Thoracic aorta (tissue), 2 donors: Measurements from ENCODE around the gene UBR1. TPM values are rescaled to one million over a fixed set of nuclear protein-coding genes. Genes with fewer than 3 reads are reported as not detected.

Experiments
- ATAC-seq: fragments of 150-250 bp; one replicate; pipeline ENCODE4 v1.8.0; 2017; ENCODE audit warnings: low read depth; ENCODE audit not compliant: insufficient number of reproducible peaks, low FRiP score
- DNase-seq: peaks from one replicate; pipeline ENCODE4 v3.0.0-alpha.2; 2020; ENCODE audit warnings: low spot score
- H3K27ac ChIP-seq, 2 donors: fragments of 200-600 bp; sonication (generic); 1 replicate in 1 of 2; 2 replicates in 1 of 2; pipeline ENCODE4 v1.5.1; 2016; ENCODE audit warnings: mild to moderate bottlenecking in 2 of 2, moderate library complexity in 2 of 2
- H3K27me3 ChIP-seq: fragments of 200-600 bp; sonication (generic); replicated peaks from 2 replicates; pipeline ENCODE4 v1.6.0; 2016; ENCODE audit warnings: mild to moderate bottlenecking; ENCODE audit not compliant: insufficient read depth
- H3K36me3 ChIP-seq: fragments of 200-600 bp; sonication (generic); one replicate; pipeline ENCODE4 v1.5.1; 2016
- H3K4me1 ChIP-seq, 2 donors: fragments of 200-600 bp; sonication (generic); 1 replicate in 1 of 2; 2 replicates in 1 of 2; pipeline versions ENCODE4 v1.5.1 to v1.6.0; 2016; ENCODE audit warnings: low read depth in 2 of 2, mild to moderate bottlenecking in 1 of 2; ENCODE audit not compliant: control insufficient read depth in 1 of 2
- H3K4me3 ChIP-seq: fragments of 200-600 bp; sonication (generic); 2 replicates; pipeline ENCODE4 v1.5.1; 2016; ENCODE audit warnings: mild to moderate bottlenecking
- H3K9me3 ChIP-seq: fragments of 200-600 bp; sonication (generic); 2 replicates; pipeline ENCODE4 v1.5.1; 2016
- CTCF ChIP-seq: fragments of 200-600 bp; sonication (generic); IDR thresholded peaks from one replicate; pipeline ENCODE4 v1.5.1; 2019; ENCODE audit warnings: antibody characterized with exemption
- total RNA-seq, 2 donors: library from RNA; depleted of rRNA; stranded (reverse); fragments of >200 nt; gene quantifications; one replicate each; pipeline versions ENCODE4 v1.1.0 to v1.2.3, GENCODE V29; 2016

The UBR1 gene
- total RNA-seq, 2 donors from 2014 or later = 30.6 to 70.4 TPM

- TF ChIP-seq CTCF = no peak
- ATAC-seq = no peak
- DNase-seq = no peak
These were observed 171.8 kb downstream of the UBR1 start for GRCh38 chr15:42933886-42934667.

GRCh38 chr15:42932833-42933515 lies 172.9 kb downstream of the UBR1 start:
- peaks cover 13 to 18% of the 10 kb centered on the region in 2 donors for H3K4me1 ChIP-seq
- H3K27ac ChIP-seq = no peak overlapping the region
- DNase-seq (no peak), ATAC-seq (no peak)
- no peaks in the 10 kb centered on the region for H3K27me3 ChIP-seq
- H3K36me3 ChIP-seq = no peaks in the 10 kb centered on the region
- H3K4me3 ChIP-seq = no peak overlapping the region
- no peak for TF ChIP-seq CTCF
- H3K9me3 ChIP-seq = no peaks in the 10 kb centered on the region

More at GRCh38 chr15:42933886-42934667, 171.8 kb downstream of the UBR1 start:
- no peak overlapping the region for H3K4me3 ChIP-seq
- H3K9me3 ChIP-seq = no peaks in the 10 kb centered on the region
- H3K27me3 ChIP-seq = no peaks in the 10 kb centered on the region
- peaks cover 9 to 10% of the 10 kb centered on the region in 2 donors for H3K4me1 ChIP-seq
- H3K27ac ChIP-seq = no peak overlapping the region
- H3K36me3 ChIP-seq = no peaks in the 10 kb centered on the region

GRCh38 chr15:42931702-42932486 lies 173.9 kb downstream of the UBR1 start:
- ATAC-seq (no peak), DNase-seq (no peak)
- Histone ChIP-seq H3K4me1 (peaks cover 13 to 18% of the 10 kb centered on the region in 2 donors), H3K27ac (no peak overlapping the region), H3K27me3 (no peaks in the 10 kb centered on the region), H3K36me3 (no peaks in the 10 kb centered on the region), H3K9me3 (no peaks in the 10 kb centered on the region), H3K4me3 (no peak overlapping the region)
- TF ChIP-seq CTCF = no peak

- H3K4me3 ChIP-seq = no peak overlapping the region
- ATAC-seq (no peak), DNase-seq (no peak)
- TF ChIP-seq CTCF = no peak
- peak overlapping the region; percentile 62 to 79 for H3K27ac ChIP-seq
- H3K27me3 ChIP-seq = no peaks in the 10 kb centered on the region
- H3K9me3 ChIP-seq = no peaks in the 10 kb centered on the region
- H3K36me3 ChIP-seq = no peaks in the 10 kb centered on the region
- peaks cover 13 to 18% of the 10 kb centered on the region in 2 donors for H3K4me1 ChIP-seq
These were observed 176.5 kb downstream of the UBR1 start for GRCh38 chr15:42929306-42929848.
